Activated T-cell treated with anti-CD3 and anti-CD28 coated beads for 24 hours (primary cell): ENCODE results near the gene RASGEF1B.

Experiments used
- DNase-seq: peaks from one replicate; pipeline ENCODE4 v3.0.0-alpha.2; 2020; ENCODE audit warnings: low read depth

The RASGEF1B gene

DNA sequence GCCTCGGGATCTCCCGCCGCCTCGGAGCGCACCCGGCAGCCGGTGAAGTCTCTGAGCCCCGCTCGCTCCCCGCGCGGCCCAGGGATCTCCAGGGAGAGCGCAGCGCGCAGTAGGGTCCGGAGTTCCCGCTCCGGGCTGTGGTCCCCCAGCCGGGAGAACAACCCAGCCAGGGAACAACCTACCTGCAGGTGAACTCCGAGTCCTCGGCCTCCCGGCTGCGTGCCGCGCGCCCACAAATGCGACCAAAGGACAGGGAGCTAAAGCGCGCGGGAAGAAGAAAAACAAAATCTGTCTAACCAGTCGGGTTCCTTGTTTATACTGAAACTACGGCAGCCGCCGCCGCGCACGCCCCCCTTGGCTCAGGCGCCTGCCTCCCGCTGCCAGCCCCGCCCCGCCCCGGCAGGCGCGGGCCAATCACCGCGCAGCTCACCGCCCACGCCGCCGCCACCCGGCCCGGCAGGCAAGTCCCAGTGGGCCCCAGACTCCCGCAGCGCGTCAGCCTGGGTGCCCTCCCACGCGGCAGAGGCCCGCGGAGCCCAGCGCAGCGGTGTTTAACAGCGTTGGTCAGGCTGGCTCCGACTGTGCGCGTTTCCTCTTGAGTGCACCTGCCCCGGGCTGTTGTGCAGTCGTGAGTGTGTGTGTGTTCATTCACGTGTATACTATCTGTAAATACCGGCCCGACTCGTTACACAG is at the start of gene RASGEF1B:
Gene RASGEF1B, minus strand, starts transcription at position 320 of the 693 bp plus-strand sequence. CDS start 12,399 bp downstream, outside the sequence.
- DNase-seq, result peak; percentile 93

DNA sequence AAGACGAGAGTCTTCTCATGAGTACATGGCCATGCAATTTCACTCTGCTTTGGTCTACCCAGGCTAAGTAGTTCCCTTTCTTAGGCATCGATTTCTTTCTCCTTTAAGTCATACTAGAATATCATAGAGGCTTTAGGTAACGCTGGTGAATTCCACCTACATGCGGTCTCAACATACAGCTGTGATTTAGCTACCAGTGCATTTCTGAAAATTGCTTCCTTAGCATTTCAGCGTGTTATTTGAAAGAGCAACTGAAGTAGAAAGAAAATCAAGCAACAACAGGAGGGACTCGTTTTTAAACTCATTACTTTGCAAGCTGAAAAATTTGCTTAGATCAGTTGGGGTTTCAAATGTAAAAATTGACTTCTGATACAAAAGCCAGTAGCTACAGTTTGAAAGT is 48.1 kb upstream of the RASGEF1B start:
- DNase-seq, result no peak

DNA sequence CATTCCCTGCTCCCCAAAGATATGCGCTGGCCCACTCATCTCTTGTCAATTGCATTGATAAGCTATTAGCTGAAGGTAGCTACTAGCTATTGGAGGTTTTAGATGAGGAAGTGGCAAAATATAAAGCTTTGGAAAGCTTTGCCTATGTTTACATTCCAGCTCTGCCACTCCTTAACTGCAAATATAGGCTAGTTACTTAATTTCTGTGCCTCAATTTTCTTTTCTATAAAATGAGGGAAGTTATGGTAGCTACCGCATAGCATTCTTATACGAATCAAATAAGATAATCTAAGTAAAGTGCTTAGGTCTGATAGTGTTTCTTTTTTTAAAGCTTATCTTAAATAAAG is 47.7 kb upstream of the RASGEF1B start:
- no peak for DNase-seq

DNA sequence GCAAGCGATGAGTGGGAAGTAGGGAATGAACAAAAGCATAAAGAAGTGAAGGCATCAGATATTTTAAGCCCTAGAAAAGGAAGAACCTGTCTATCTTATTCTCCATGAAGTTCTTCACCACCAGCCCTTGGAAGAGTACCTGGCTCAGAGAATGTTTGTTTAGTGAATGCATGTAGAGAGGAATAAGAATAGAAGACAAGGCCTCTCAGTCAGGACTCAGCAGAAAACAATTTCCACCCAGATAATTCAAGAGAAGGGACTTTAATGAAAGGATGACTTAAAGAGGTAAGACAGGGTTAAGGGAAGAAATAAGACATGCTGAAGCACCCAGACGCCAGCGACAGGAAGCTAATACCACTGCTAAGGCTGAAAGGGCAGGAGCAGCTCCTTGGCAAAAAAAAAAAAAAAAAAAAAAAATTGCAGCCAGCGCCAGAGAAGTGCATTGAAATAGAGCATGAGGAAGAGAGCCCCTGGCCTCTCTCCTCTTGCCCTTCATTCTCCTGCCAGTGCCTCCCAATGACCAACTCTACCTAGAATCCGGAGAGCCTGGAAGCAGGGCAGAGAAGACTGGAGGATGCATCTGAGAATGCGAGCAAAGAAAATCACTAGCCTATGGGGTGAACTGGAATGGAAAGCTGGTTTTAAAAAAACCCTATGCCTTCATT is 47.2 kb upstream of the RASGEF1B start:
- DNase-seq, result no peak

DNA sequence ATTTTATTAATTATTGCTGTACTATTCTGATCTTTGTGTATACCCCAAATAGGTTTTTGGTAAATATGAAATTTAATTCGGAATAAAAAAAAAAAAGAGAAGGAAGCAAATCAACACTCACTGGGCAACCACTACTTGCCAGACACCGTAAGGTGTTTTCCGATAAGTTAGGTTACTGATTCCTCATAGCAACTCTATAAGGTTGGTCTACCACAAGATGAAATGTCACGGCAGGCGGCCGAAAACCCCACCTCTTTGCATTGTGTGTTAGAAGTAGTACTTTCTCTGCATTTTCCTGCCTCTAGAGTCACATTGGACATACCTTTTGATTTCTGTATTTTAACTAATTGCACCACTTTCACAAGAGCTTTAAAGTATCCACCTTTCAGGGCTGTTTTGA is 44.5 kb upstream of the RASGEF1B start:
- DNase-seq, result no peak

DNA sequence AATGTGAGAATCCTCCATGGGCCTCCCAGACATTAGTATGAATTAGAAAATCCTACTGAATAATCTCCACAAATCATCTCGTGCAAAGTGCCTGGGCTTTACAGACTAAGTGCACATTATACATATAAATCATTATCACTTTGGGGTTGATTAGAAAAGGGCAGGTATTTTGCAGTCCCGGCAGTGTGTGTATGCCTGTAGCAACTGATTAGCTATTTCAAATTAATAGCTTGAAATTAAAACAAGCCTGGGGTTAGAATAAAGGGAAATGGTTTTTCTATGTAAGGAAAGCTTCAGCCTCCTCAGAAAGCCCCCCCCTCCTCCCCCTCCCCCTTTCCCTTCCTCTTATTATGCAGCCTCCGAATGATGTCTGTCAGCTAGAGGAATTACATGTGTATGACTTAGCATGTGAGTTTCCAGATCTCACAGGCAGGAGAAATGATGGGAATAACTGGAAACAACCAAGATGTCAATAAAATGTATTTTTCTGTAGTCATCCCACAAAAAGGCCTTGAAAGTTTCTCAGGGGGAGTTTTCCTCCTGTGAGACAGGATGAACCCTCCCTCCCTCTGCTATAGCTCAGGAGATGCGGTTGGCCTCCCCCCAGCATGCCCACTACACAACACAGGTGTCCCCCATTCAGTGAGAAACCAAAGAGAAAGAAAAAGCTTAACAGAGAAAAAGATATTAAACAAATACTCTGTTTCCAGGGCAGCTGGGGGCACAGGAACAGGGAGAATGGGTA is 41.2 kb upstream of the RASGEF1B start:
- DNase-seq, result no peak

DNA sequence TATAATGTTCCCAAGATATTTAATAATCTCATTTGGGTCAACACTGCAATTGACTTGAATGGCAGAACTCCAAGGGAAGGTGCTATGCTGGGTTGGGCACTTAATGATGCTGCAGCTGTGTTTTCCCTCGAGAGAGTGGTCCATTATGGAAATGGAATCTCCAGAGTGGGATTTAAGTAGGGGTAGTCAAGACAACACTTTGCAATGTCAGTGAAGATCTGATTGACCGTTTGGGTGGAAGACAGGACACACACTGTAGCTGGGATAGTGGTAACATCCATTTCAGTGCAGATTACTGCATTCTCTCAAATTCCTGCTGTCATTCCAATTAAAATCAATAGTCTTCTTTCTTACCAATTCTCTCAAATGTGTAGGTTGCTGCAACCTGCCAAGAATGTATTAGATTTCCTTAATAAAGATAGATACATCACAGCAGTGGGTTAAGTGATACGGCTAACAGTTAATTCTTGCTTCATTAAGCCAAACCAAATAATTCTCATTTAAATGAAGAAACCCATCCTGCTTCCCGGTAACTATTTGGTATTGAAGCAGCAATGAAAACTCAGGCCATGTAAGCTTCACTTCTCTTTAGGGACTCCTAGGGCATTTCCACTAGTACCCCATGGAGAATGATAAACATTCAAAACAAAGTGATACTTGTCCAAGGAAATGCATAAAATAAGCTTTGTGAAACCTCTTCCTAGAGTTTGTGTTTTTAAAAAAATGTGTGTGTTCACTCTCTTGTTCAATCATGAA is 40.5 kb upstream of the RASGEF1B start:
- no peak for DNase-seq

DNA sequence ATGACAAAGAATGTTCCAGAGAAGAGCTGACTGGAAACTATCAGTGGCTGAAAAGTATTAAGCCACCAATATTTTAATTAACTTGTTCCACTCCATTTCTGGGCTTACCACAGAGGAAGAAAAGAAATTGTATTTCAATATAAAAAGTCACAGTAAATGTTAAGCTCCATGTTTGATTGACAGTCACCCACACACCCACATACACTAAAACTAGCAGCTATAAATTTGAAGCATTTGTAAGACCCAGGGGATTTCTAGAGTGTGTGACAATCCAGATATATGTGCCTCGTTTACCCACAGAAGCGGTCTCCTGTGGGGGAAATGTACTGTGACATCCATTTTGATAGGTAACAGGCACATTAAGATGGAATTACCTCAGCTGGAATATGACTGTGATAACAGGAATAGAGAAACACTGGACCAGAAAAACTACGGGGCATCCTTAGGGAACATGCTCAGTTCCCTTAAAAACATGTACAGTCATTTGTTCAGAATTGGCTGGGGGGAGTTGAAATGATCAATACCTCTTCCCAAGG is 39.0 kb upstream of the RASGEF1B start:
- DNase-seq, result no peak

DNA sequence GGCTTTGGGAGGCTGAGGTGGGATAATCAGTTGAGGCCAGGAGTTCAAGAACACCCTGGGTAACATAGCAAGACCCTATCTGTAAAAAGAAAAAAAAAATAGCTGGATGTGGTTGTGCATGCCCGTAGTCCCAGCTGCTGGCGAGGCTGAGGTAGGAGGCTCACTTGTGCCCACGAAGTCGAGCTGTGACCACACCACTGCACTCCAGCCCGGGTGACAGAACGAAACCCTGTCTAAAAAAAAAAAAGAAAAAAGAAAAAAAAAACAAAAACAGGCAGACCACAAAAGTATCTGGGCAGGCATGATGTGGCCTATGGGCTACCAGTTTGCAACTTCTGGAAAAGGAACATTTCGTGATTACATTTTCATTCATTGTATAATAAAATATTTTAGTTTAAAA is 38.1 kb upstream of the RASGEF1B start:
- DNase-seq, result no peak

DNA sequence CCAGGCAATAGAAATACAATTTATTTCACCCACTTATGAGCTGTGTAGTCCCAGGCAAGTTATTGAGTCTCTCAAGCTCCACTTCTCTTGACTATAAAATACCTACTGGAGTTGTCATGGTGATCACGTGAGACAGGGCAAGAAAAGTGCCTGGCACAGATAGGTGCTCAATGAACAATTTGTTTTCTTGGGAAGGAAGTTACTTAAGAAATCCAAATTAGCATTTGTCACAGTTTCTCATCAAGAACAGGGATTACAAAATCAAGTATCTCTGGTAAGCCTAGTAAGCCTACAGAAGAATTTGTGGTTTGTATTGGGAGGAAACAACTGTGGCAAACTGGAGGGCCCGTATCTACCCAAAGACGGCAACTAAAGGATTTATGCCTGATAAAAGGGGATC is 37.5 kb upstream of the RASGEF1B start:
- DNase-seq, result no peak

DNA sequence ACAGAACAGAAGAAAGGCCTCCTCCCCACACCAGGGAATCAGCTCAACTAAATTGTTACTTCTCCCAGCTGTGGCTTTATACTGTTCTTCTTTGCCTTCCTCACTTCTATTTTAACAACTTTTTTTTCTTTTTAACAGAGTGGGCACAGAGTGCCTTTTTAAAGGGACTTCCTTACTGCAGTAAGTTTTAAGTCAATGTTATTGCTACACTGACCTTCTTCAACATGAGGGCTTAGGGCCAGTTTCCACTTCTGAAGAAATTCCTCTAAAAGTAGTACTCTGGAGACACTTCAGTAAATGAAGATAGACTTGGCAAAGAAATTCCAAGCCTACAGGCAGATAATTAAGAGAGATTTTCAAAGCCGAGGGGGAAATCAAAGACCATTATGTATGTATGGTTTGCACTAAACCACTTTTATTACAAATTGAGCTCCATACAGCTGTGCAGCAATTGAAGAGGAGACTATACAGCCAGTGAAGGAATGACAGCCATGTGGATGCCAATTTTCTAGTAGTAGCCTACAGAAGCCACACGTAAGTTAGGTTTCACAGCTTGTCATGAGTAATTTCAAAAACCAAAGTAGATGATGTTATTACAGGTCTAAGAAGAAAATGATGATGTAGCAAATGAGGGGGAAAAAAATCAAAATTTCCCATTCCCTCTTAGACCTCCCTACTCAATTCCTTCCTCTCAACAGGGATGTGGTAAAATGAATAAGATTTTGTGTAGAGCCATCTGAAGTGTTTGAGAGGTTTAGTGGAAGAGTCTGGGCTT is 36.9 kb upstream of the RASGEF1B start:
- DNase-seq, result no peak

DNA sequence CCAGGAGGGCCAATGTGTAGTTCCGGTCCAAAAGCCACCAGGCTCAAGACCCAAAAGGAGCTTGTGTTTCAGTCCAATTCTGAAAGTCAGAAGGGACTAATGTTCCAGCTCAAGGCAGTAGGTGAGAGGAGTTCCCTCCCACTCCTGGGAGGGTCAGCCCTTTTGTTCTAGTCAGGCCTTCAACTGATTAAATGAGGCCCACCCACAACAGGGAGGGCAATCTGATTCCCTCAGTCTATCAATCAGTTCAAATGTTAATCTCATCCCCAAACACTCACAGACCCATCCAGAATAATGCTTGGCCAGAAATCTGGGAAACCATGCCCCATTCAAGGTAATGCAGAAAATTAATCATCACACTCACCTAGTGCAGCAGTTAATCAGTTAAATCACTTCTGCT is 35.8 kb upstream of the RASGEF1B start:
- DNase-seq, result no peak

DNA sequence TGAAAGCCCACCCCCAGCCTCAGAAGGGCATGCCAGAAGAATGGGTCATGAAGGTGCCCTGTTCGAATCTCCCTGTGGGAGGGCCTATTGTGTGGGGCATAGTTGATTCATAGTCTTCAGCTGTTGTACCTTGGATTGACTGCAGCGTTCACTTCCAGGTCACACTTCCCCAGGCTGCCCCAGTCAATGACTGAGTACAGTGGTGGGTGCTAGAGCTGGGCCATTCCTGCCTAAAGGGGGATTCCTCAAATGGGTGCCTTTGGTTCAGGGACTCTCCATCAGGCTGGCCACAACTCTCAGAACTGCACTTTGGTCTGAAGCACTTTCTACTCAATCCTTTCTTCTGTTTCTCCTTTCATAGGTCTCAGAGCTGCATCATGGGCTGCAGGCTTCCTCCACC is 35.0 kb upstream of the RASGEF1B start:
- no peak for DNase-seq

DNA sequence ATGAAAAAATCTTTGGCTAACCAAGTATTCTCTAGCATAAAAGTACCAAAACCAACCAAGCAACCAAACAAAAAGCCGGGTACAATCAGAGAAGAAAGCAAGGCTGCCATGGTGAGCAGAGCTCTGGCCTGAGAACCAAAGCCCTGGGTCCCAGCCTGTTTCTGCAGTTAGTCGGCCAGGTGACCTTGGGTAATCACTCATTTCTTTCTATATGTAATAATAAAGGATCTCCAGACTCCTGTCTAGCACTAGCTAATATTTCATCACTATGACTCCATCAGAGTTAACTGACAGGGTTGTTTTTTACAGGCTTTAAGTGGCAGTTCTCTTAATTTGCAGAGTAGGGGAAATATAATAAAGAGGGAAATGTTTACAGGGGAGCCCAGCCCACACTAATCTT is 34.0 kb upstream of the RASGEF1B start:
- no peak for DNase-seq

DNA sequence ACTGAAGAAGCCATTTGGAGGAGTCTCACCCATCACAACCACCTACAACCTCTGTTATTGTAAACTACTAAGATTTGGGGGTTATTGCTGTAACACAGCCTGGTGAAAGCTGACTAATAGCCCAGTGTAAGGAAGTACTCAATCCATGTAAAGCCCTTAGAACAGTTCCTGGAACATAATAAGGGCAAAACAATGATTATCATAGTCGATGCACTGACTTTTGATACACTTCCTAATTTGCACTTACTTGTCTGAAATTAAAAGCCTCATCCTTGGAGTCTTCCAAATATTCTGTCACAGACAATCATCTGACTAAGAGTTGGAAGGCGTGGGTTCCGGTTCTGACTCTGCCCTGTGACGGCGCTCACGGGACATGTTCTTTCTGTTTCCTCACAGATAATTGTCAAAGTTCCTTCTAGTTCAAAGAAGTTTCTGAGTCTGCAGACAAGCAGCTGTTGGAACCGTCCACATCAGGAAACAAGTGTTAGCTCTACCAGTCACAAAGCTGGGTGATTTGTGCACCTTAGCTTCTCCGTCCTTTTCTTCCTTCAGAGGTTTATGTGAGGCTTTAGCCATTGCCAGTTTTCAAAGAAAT is 33.4 kb upstream of the RASGEF1B start:
- DNase-seq, result peak; percentile 54

DNA sequence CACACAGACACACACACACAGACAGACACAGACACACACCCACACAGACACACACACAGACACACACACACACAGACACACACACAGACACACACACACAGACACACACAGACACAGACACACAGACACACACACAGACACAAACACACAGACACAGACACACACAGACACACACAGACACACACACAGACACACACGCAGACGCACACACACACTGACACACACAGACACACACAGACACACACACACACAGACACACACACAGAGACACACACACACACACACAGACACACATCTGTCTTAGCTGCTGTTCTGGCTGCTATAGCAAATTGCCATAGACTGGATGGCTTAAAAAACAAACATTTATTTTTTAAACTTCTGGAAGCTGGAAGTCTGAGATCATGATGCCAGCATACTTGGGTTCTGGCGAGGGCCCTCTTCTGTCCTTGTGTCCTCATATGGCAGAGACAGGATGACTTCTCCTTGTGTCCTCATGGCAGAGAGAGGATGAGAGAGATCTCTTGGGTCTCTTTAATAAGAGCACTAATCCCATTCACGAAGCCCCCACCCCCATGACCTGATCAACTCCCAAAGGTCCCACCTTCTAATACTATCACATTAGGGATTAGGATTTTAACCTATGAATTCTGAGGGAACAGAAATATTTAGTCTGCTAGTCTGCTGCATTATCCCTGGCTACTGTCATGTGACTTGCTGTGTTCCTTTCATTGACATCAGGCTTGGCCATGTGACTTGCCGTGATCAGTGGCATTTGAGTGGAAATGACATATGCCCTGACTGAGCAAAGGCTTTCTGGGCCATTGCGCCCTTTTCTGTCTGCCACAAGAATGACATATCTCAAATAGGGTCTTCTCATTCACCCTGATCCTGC is 32.7 kb upstream of the RASGEF1B start:
- DNase-seq, result no peak

DNA sequence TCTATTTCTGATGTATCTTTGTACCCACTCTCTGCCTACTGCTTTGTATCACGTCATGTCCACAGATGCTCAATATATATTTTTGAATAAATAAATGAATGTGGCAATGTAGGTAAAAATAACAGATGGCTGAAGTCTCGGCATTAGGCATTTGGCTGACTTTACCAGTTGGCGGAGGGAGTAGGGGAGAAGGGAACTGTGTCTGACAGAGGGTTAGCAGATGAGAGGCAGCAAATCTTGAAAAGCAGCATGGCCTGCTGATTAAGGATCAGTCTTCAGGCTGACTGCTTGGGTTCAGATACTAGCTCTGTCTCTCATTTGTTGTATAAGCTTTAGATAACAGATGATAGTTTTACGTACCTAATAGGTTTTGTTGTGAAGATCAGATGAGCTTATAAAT is 31.9 kb upstream of the RASGEF1B start:
- no peak for DNase-seq

DNA sequence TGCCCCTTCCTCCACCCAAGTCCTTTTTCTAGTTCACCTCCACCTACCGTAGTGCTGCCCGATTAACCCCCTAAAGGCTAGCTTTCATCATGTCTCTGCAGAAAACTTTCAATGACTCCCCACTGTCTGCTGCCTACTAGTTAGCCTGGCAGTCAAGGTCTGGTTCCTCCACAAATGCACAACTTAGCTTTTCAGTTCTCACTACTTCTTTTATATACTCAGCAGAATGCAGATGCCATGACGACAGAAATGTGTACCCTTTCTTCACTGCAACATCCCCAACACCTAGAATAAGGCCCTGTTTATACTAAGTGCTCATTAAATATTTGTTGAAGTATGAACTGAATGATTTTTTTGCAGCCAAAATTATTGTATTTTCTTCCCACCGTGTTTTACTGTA is 30.9 kb upstream of the RASGEF1B start:
- no peak for DNase-seq

DNA sequence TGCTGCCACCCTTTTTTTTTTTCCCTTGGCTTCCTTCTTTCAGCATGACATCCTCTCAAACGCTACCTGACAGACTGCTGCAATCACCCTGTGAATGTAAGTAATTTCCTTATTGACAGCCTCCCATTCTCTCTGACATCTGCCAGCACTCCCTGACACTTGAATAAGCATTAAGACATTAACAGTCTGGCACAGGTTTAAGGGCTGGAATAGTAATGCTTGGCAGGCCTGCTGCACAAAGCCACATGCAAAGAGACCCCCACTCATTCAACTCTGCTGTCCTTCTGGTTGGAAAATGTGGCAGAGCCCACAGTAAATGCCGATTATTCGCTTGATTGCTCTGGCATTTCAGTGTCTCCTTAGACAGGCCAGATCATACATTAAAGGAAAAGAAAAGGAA is 28.1 kb upstream of the RASGEF1B start:
- DNase-seq, result no peak

DNA sequence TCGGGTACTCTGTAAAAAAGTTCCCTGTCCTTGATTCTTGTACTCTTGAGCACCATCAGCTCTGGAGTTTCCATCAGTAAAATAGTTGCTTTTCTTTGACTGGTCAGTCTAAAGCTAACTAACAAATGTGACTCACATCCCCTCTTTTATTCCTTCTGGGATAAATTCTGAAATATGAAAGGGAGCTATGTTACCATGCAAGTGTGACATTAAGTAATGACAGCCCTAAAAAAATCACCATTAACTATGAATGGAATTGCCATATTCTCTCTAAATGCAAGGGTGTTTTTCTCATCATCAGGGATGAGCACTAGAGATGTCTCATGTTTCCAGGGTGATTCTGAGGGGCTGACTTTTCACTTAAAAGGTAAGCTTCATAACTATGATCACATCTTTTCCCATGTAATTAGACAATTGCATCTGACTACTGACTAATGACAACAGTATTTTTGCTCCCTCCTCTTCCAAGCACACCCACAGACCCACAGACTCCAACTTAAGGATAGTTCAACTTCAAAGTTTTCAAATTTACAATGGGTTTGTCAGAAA is 26.9 kb upstream of the RASGEF1B start:
- no peak for DNase-seq
